Sciatic nerve (tissue), 2 donors: ENCODE results near the gene NOB1. TPM values are rescaled to one million over a fixed set of nuclear protein-coding genes. Genes with fewer than 3 reads are reported as not detected.

Experiments
- ATAC-seq: fragments of 200-7000 bp; cut with Tn5 transposase; one replicate; pipeline ENCODE4 v1.9.1; 2020; ENCODE audit warnings: mild to moderate bottlenecking, moderate library complexity
- DNase-seq: peaks from one replicate; pipeline ENCODE4 v3.0.0-alpha.2; 2020; ENCODE audit warnings: low spot score
- intact Hi-C: fragments of 100-400 bp; cut with DNase I; formaldehyde crosslinking; loops from one replicate; pipeline ENCODE4 v1.14.2; 2022
- total RNA-seq: library from RNA; stranded (reverse); fragmentation: NEBNext Ultra II Directional; extraction: Animal tissue kit (Norgen Biotek cat#: 25700); gene quantifications from one replicate; pipeline ENCODE4 v1.2.1, GENCODE V29; 2021
- donor health status: DM: no; HTN: no; CAD: no.
- donor health status: DM: no; HTN: no; CAD: no.

Gene NOB1
- total RNA-seq, 1 donor from 2014 or later, result 32.6 TPM

- ATAC-seq, result no peak
- intact Hi-C loops, result no loop called here
Measured at GRCh38 chr16:69699915-69700314, 54.8 kb downstream of the NOB1 start.

GRCh38 chr16:69698404-69698803 lies 56.3 kb downstream of the NOB1 start:
- intact Hi-C loops, result no loop called here
- ATAC-seq (no peak), DNase-seq (no peak)

More at GRCh38 chr16:69699915-69700314, 54.8 kb downstream of the NOB1 start:
- no peak for DNase-seq

GRCh38 chr16:69693916-69694315 lies 60.8 kb downstream of the NOB1 start:
- intact Hi-C loops, result no loop called here
- ATAC-seq (no peak), DNase-seq (no peak)

GRCh38 chr16:69691980-69692911 lies 62.5 kb downstream of the NOB1 start:
- ATAC-seq (no peak), DNase-seq (no peak)
- intact Hi-C loops, result no loop called here

Other genes with a start within 250 kb of the NOB1 start
- 87.0 TPM for gene NFAT5, start 189.0 kb downstream of the NOB1 start, total RNA-seq
- 58.9 TPM for gene NQO1, start 28.4 kb downstream of the NOB1 start, total RNA-seq
- gene WWP2, start 7.4 kb upstream of the NOB1 start, total RNA-seq, result 91.5 TPM
- gene CLEC18A, start 196.4 kb upstream of the NOB1 start, total RNA-seq, result 1.2 TPM